NCI-H1092 (cell line): ENCODE results near the gene ANO1.
"Not testable (repeated sequence)": the region's sequence is repeated elsewhere in the genome, so short reads cannot be mapped to it uniquely, and the experiment has no call there.

Experiments used
- DNase-seq: peaks from one replicate; lab custom pipeline; 2025; lab: John Stamatoyannopoulos, UW

The ANO1 gene

GRCh38 chr11:70212227-70212811, 134.2 kb downstream of the ANO1 start:
- DNase-seq = no peak

GRCh38 chr11:70217388-70217787, 139.3 kb downstream of the ANO1 start:
- DNase-seq = not testable (repeated sequence)

- not testable (repeated sequence) for DNase-seq
Measured at GRCh38 chr11:70218076-70218475, 140.0 kb downstream of the ANO1 start.

- DNase-seq = no peak
Measured at GRCh38 chr11:70220136-70220535, 142.0 kb downstream of the ANO1 start.

GRCh38 chr11:70220920-70221319, 142.8 kb downstream of the ANO1 start:
- no peak for DNase-seq

GRCh38 chr11:70225681-70226177, 147.6 kb downstream of the ANO1 start:
- DNase-seq = no peak

- no peak for DNase-seq
Measured at GRCh38 chr11:70226183-70226582, 148.1 kb downstream of the ANO1 start.

- no peak for DNase-seq
Measured at GRCh38 chr11:70226967-70227366, 148.8 kb downstream of the ANO1 start.

GRCh38 chr11:70229737-70230136, 151.6 kb downstream of the ANO1 start:
- DNase-seq = no peak

GRCh38 chr11:70230151-70230839, 152.2 kb downstream of the ANO1 start:
- DNase-seq = no peak

- DNase-seq = no peak
Measured at GRCh38 chr11:70230840-70231710, 153.0 kb downstream of the ANO1 start.

- no peak for DNase-seq
Measured at GRCh38 chr11:70233034-70233433, 154.9 kb downstream of the ANO1 start.

- no peak for DNase-seq
Measured at GRCh38 chr11:70233511-70233934, 155.4 kb downstream of the ANO1 start.

GRCh38 chr11:70233962-70234361, 155.8 kb downstream of the ANO1 start:
- DNase-seq = no peak
